Psoas muscle (tissue), 8 donors: Measurements from ENCODE around the gene IL31. TPM values are rescaled to one million over a fixed set of nuclear protein-coding genes. Genes with fewer than 3 reads are reported as not detected.

Source experiments
- ATAC-seq, 4 donors: fragments of 200-7000 bp; cut with Tn5 transposase; one replicate each; pipeline ENCODE4 v1.9.1; 2020; ENCODE audit warnings: moderate library complexity in 3 of 4, mild to moderate bottlenecking in 2 of 4
- DNase-seq, 2 donors: peaks; one replicate each; pipeline ENCODE4 v3.0.0-alpha.2; 2020
- H3K27ac ChIP-seq: fragments of 200-600 bp; one replicate; pipeline ENCODE4 v1.8.0; 2022
- H3K27me3 ChIP-seq, 3 donors: fragments of 200-600 bp in 1 of 3; one replicate each; pipeline versions ENCODE4 v1.6.1 to v1.8.0; 2013 to 2022; ENCODE audit warnings: low read length in 2 of 3, mild to moderate bottlenecking in 2 of 3, moderate library complexity in 1 of 3; ENCODE audit not compliant: insufficient read depth in 3 of 3
- H3K36me3 ChIP-seq, 2 donors: fragments of 200-600 bp in 1 of 2; one replicate each; pipeline versions ENCODE4 v1.6.1 to v1.8.0; 2013 to 2022; ENCODE audit warnings: low read depth in 1 of 2, mild to moderate bottlenecking in 1 of 2, moderate library complexity in 1 of 2; ENCODE audit not compliant: insufficient read depth in 1 of 2
- H3K4me1 ChIP-seq: fragments of 200-600 bp; one replicate; pipeline ENCODE4 v1.8.0; 2022
- H3K4me3 ChIP-seq: fragments of 200-600 bp; one replicate; pipeline ENCODE4 v1.8.0; 2022; ENCODE audit warnings: mild to moderate bottlenecking
- H3K9me3 ChIP-seq: fragments of 200-600 bp; one replicate; pipeline ENCODE4 v1.8.0; 2022
- CTCF ChIP-seq: fragments of 200-600 bp; IDR thresholded peaks from one replicate; pipeline ENCODE4 v1.8.0; 2022; ENCODE audit warnings: antibody characterized with exemption
- WGBS, 3 donors: extraction: QIAGEN DNeasy Blood & Tissue Kit; methylation state at CpG; one replicate each; pipeline versions ENCODE4 v1.1.6 to v1.1.7; 2013; 5-methylcytosine and 5-hydroxymethylcytosine counted together
- intact Hi-C, 2 donors: fragments of 100-400 bp; cut with DNase I; formaldehyde crosslinking; loops; one replicate each; pipeline versions ENCODE4 v1.11.0 to v1.14.2; 2022
- polyA plus RNA-seq, 3 donors: library from polyadenylated mRNA; stranded (reverse); fragments of 200-250 nt; gene quantifications; one replicate each; pipeline ENCODE4 v1.2.3, GENCODE V29; 2013
- total RNA-seq, 4 donors: library from RNA; stranded (reverse); fragmentation: NEBNext Ultra II Directional in 2 of 4; extraction: Animal tissue kit (Norgen Biotek cat#: 25700) in 2 of 4; gene quantifications; one replicate each; pipeline versions ENCODE4 v1.2.1 to v1.2.4, GENCODE V29; 2021 to 2023
- donor health status: healthy with polysubstance abuse.
- donor health status: DM: no; HTN: no; CAD: no; lungs with moderate emphysema.
- donor health status: Bipolar disorder and iron deficiency.
- donor health status: healthy.
- donor health status: DM: yes; HTN: yes; CAD: no.
- donor health status: DM: no; HTN: no; CAD: no.
- donor health status: DM: no; HTN: no; CAD: no.
- donor health status: DM: yes; HTN: yes; CAD: no.

The IL31 gene
- total and polyA plus RNA-seq, 7 donors, result not detected

DNA sequence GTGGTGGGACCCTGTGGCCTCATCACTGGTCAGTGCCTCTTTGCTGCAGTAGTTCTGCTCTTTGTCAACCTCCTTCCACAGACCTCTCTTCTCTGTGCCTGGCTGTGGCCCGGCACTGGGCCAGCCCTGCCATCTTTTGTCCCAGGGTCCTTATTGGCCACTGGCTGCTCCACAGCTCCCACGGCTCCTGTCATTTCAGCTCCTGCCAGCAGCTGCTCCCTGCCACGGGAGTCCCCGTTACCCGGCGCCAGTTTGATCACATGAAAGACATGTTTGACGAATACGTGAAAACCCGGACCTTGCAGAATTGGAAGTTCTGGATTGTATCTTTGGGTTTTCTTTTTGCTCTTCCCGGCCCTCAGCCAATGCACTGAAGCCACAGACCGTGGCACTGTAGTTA, 35.4 kb downstream of the IL31 start:
- Histone ChIP-seq H3K27me3 (no peaks in the 10 kb centered on the region), H3K4me1 (peaks cover 35% of the 10 kb centered on the region), H3K36me3 (peaks cover 9 to 99% of the 10 kb centered on the region in 2 donors), H3K27ac (no peak overlapping the region), H3K4me3 (no peak overlapping the region), H3K9me3 (no peaks in the 10 kb centered on the region)
- DNase-seq, result no peak
- ATAC-seq, result no peak
- no peak for TF ChIP-seq CTCF
- WGBS, 3 donors, result 49 to 83% (median 51%) methylated on average over 11 of the region's 11 CpGs
- intact Hi-C loops, result no loop called here

DNA sequence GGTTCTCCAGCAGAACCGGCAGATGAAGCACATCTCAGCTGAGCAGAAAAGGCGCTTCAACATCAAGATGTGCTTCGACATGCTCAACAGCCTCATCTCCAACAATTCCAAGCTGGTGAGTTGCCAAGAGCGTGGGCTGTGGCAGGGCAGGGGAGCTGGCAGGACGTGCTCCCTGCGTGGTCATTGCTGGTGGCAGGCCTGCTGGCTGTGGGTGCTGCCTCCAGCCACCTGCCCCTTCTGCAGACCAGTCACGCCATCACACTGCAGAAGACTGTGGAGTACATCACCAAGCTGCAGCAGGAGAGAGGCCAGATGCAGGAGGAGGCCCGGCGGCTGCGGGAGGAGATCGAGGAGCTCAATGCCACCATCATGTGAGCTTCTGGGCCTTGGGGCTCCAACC, 35.8 kb downstream of the IL31 start:
- TF ChIP-seq CTCF, result no peak
- H3K27me3 ChIP-seq, result no peaks in the 10 kb centered on the region
- no peak overlapping the region for H3K27ac ChIP-seq
- 51 to 76% (median 64%) methylated on average over 11 of the region's 11 CpGs for WGBS, 3 donors
- DNase-seq, result no peak
- intact Hi-C loops, result no loop called here
- ATAC-seq, result no peak
- H3K4me3 ChIP-seq, result no peak overlapping the region
- H3K36me3 ChIP-seq, result peaks cover 7 to 99% of the 10 kb centered on the region in 2 donors
- H3K9me3 ChIP-seq, result no peaks in the 10 kb centered on the region
- H3K4me1 ChIP-seq, result peaks cover 33% of the 10 kb centered on the region

GRCh38 chr12:122137681-122138080, 36.3 kb downstream of the IL31 start:
- no peaks in the 10 kb centered on the region for H3K27me3 ChIP-seq
- no peak for TF ChIP-seq CTCF
- H3K36me3 ChIP-seq, result peaks cover 5 to 99% of the 10 kb centered on the region in 2 donors
- DNase-seq (no peak), ATAC-seq (no peak)
- H3K4me3 ChIP-seq, result no peak overlapping the region
- H3K4me1 ChIP-seq, result peaks cover 28% of the 10 kb centered on the region
- intact Hi-C loops, result no loop called here
- no peak overlapping the region for H3K27ac ChIP-seq
- WGBS, 3 donors, result 60 to 70% (median 70%) methylated on average over 11 of the region's 11 CpGs
- H3K9me3 ChIP-seq, result no peaks in the 10 kb centered on the region

DNA sequence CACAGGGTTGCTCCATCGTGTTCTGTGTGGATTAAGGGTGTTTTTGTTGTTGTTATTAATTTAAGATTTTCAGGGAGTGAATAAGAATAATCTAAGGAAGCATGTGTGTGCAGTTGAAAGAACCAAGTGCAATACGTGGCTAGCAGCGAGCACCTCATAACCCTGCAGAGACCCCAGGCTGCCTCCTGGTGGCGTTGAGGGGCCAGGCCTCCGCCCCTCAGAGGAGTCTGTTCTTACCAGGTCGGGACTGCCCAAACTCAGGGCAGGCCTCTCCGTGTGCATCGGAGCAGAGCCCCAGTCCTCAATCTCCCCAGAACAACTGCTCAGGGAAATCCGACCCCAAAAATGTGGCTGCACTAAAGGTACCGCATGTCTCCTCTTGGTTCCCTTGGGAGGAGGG, 36.8 kb downstream of the IL31 start:
- no peak for TF ChIP-seq CTCF
- Histone ChIP-seq H3K36me3 (peaks cover 5 to 100% of the 10 kb centered on the region in 2 donors), H3K4me3 (no peak overlapping the region), H3K4me1 (peaks cover 24% of the 10 kb centered on the region), H3K9me3 (no peaks in the 10 kb centered on the region), H3K27me3 (no peaks in the 10 kb centered on the region), H3K27ac (peak overlapping the region; percentile 23)
- intact Hi-C loops, result no loop called here
- no peak for ATAC-seq
- WGBS, 3 donors, result 51 to 77% (median 59%) methylated on average over 10 of the region's 10 CpGs
- no peak for DNase-seq

DNA sequence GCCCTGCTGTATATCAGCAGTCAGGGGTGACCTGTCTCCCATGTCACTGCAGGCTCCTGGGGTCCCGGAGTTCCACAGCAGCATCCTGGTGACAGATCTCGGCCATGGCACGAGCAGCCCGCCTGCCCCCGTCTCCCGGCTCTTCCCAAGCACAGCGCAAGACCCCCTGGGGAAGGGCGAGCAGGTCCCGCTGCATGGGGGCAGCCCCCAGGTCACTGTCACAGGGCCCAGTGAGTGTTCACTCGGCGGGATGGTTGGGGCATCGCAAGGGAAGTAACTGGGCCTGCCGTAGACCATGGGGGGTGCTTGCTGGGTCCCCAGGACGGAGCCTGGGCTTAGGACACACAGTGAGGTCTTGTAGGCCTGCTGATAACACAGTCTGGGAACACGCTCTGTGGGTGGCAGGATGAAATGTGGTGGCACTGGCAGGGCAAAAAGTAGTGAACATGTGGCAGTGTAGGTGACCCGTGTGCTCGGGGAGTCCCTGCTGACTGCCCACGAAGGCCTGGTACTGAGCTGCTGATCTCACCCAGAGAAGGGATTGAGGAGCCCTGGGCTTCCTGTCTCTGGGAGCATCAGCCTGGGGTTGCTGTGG, 38.5 kb downstream of the IL31 start:
- H3K36me3 ChIP-seq, result peaks cover 5 to 100% of the 10 kb centered on the region in 2 donors
- peaks cover 10% of the 10 kb centered on the region for H3K4me1 ChIP-seq
- TF ChIP-seq CTCF, result no peak
- 95 to 97% (median 95%) methylated on average over 18 of the region's 18 CpGs for WGBS, 3 donors
- H3K27ac ChIP-seq, result no peak overlapping the region
- ATAC-seq, result no peak
- no peaks in the 10 kb centered on the region for H3K9me3 ChIP-seq
- intact Hi-C loops, result loop anchor here in 1 of 2 donors (1.0 kb wide), 1 partner anchor 14 kb away; no protein-coding TSS in a partner anchor
- no peak for DNase-seq
- H3K27me3 ChIP-seq, result no peaks in the 10 kb centered on the region
- H3K4me3 ChIP-seq, result no peak overlapping the region
